Neutrophil (primary cell): ENCODE results near the gene ACKR1.

Experiments used
- H3K27ac ChIP-seq: fragments of 200-600 bp; sonication (generic); 2 replicates; pipeline ENCODE4 v1.5.1; 2016; ENCODE audit warnings: mild to moderate bottlenecking, moderate library complexity
- H3K27me3 ChIP-seq: fragments of 200-600 bp; sonication (generic); 2 replicates; pipeline ENCODE4 v1.6.0; 2016; ENCODE audit warnings: mild to moderate bottlenecking
- H3K36me3 ChIP-seq: fragments of 200-600 bp; sonication (generic); 2 replicates; pipeline ENCODE4 v1.5.1; 2017
- H3K4me1 ChIP-seq, 2 experiments: fragments of 200-600 bp in 1 of 2; sonication (generic) in 1 of 2; 1 replicate in 1 of 2; 2 replicates in 1 of 2; pipeline versions ENCODE4 v1.5.1 to v1.6.1; 2013 to 2016; ENCODE audit warnings: low read depth in 1 of 2, low read length in 1 of 2, mild to moderate bottlenecking in 1 of 2, moderate library complexity in 1 of 2; ENCODE audit not compliant: control insufficient read depth in 1 of 2, insufficient read depth in 1 of 2
- H3K4me3 ChIP-seq, 2 experiments: fragments of 200-600 bp in 1 of 2; sonication (generic) in 1 of 2; 1 replicate in 1 of 2; 2 replicates in 1 of 2; pipeline ENCODE4 v1.5.1; 2013 to 2016; ENCODE audit warnings: low read depth in 1 of 2, low read length in 1 of 2, mild to moderate bottlenecking in 1 of 2, moderate library complexity in 1 of 2
- H3K9me3 ChIP-seq: fragments of 200-600 bp; sonication (generic); 2 replicates; pipeline ENCODE4 v1.5.1; 2016
- TF ChIP-seq, protein P1 (sequence below): fragments of 200-600 bp; sonication (generic); IDR thresholded peaks from 2 replicates; pipeline ENCODE4 v1.5.1; 2016; ENCODE audit warnings: antibody characterized with exemption

Gene ACKR1

DNA sequence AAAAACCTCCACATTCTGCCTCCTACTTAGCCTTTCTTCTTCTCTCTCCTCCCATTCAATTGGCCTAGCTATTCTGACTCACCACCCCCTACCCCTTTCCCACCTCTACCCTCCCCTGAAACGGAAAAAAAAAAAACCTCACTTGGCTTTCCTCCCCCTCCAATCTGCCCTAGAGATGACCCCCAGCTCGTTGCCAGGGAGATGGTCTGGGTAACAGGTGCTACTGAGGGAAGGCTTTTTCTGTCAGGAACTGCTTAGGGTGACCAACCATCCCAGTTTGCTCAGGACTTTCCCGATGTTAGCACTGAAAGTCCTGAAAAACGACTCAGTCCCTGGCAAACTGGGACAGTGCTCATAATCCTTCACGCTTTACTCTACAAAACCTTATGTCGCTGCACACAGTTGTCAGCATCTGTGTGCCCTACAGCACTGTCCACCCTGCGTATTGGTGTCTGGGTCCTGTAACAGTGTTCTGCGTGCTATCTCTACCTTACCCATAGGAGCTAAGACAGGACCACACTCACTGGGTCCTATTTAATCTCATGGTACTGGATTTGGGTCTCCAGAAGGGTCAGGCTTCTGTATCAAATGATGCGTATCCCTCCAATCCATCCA is 41.0 kb upstream of the ACKR1 start:
- TF ChIP-seq, protein P1, sequence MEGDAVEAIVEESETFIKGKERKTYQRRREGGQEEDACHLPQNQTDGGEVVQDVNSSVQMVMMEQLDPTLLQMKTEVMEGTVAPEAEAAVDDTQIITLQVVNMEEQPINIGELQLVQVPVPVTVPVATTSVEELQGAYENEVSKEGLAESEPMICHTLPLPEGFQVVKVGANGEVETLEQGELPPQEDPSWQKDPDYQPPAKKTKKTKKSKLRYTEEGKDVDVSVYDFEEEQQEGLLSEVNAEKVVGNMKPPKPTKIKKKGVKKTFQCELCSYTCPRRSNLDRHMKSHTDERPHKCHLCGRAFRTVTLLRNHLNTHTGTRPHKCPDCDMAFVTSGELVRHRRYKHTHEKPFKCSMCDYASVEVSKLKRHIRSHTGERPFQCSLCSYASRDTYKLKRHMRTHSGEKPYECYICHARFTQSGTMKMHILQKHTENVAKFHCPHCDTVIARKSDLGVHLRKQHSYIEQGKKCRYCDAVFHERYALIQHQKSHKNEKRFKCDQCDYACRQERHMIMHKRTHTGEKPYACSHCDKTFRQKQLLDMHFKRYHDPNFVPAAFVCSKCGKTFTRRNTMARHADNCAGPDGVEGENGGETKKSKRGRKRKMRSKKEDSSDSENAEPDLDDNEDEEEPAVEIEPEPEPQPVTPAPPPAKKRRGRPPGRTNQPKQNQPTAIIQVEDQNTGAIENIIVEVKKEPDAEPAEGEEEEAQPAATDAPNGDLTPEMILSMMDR = no peak
- H3K4me1 ChIP-seq = no peaks in the 10 kb centered on the region
- no peak overlapping the region for H3K27ac ChIP-seq
- no peaks in the 10 kb centered on the region for H3K36me3 ChIP-seq
- H3K27me3 ChIP-seq = peaks cover 71% of the 10 kb centered on the region
- H3K9me3 ChIP-seq = no peaks in the 10 kb centered on the region
- no peak overlapping the region for H3K4me3 ChIP-seq

DNA sequence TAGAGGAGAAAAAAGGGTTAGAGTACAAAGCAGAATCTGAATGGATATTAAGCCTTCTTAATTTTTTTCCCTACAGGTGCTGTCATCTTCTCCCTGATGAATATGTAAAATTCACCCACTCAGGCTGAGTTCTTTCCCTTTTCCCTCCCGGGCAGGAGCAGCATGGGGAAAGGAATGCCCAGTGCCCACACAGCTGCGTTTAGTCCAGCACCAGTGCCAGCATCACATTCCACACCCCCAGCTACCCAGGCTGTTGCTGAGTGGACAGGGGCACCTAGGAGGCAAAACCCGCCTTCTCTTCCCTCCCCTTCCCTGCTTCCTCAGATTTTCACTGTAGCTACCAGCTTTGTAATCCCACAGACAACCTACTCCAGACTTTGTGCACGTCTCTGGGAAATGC is 36.6 kb upstream of the ACKR1 start:
- Histone ChIP-seq H3K9me3 (no peaks in the 10 kb centered on the region), H3K36me3 (no peaks in the 10 kb centered on the region), H3K27ac (no peak overlapping the region), H3K4me1 (no peaks in the 10 kb centered on the region), H3K4me3 (no peak overlapping the region), H3K27me3 (peaks cover 94% of the 10 kb centered on the region)
- TF ChIP-seq, protein P1 = no peak

- Histone ChIP-seq H3K4me3 (no peak overlapping the region), H3K9me3 (no peaks in the 10 kb centered on the region), H3K36me3 (no peaks in the 10 kb centered on the region), H3K4me1 (no peaks in the 10 kb centered on the region), H3K27ac (no peak overlapping the region), H3K27me3 (peaks cover 100% of the 10 kb centered on the region)
- TF ChIP-seq, protein P1 = no peak
Measured at GRCh38 chr1:159170639-159171038, 34.0 kb upstream of the ACKR1 start.

DNA sequence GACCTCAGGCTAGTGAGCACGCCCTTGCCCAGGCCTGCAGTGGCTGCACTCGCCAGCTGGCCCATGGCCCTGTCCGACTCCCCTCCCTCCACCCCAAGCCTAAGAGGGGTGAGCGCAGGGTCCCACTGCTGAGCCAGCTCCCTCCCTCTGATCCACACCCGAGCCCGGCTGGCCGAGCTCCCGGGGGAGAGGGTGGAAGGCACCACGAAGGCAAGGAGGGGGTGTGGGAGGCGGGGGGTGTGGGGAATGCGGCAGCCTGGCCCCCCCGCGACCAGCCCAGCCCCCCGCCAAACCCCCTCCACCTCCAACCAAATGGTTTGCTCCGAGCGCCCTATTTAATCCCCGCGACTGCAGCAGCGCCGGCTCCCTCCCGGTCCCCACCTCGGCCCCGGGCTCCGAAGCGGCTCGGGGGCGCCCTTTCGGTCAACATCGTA is 33.4 kb upstream of the ACKR1 start, which contains the start of gene CADM3:
Gene CADM3 (plus strand): TSS at position 362 of the 434 bp plus-strand sequence. CDS start 151 bp downstream, outside the sequence.
- no peaks in the 10 kb centered on the region for H3K4me1 ChIP-seq
- TF ChIP-seq, protein P1 = no peak
- no peaks in the 10 kb centered on the region for H3K36me3 ChIP-seq
- H3K4me3 ChIP-seq = no peak within 1 kb of the TSS
- no peaks in the 10 kb centered on the region for H3K9me3 ChIP-seq
- no peak within 1 kb of the TSS for H3K27ac ChIP-seq
- peaks cover 99% of the 10 kb centered on the region for H3K27me3 ChIP-seq

DNA sequence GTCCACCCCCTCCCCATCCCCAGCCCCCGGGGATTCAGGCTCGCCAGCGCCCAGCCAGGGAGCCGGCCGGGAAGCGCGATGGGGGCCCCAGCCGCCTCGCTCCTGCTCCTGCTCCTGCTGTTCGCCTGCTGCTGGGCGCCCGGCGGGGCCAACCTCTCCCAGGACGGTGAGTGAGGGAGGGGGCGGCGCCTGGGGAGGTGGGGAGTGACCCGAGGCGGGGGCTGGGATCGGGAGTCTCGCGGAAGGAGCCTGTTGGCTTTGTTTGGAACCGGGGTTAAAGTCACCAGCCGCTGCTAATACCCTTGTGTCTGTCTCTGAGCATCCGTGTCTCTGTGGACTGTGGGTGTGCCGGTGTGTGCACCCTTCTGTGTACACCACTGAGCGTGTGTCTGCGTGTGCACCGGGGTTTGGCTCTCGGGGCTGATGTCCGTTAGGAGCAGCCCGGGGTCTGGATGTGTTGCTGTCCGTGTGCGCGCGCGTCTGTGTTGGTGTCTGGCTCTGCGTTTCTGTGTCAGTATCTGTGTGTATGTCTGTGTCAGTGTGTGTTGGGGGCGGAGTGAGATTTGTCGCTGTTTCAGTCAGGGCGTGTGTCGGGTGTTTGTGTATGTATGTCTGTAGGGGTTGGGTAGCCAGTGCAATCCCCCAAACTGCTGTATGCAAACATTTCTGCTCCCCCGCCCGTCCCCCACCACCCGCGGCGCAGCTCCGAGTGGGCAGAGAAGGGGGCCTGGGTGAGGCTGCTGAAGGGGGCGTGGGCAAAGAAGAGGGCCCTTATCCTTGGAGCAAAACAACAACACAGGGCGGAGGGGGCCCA is 32.8 kb upstream of the ACKR1 start:
- Histone ChIP-seq H3K4me3 (no peak overlapping the region), H3K36me3 (no peaks in the 10 kb centered on the region), H3K4me1 (no peaks in the 10 kb centered on the region), H3K9me3 (no peaks in the 10 kb centered on the region), H3K27ac (no peak overlapping the region), H3K27me3 (peaks cover 99% of the 10 kb centered on the region)
- TF ChIP-seq, protein P1 = no peak
